Right lobe of liver (tissue), 4 donors: ENCODE data around the gene ABCC2.

Source experiments
- CTCF ChIP-seq, 4 donors: fragments of 200-600 bp in 3 of 4; fragments of 450-650 bp in 1 of 4; IDR thresholded peaks; one replicate each; pipeline versions ENCODE4 v1.5.1 to v1.8.0; 2016 to 2022; ENCODE audit warnings: antibody characterized with exemption in 4 of 4, mild to moderate bottlenecking in 2 of 4
- POLR2A ChIP-seq: fragments of 450-650 bp; IDR thresholded peaks from one replicate; pipeline ENCODE4 v1.6.1; 2017; ENCODE audit warnings: antibody characterized with exemption, mild to moderate bottlenecking
- donor health status: DM: no; HTN: no; CAD: no.
- donor health status: DM: no; HTN: no; CAD: no.
- donor health status: DM: no; HTN: yes; CAD: no.

GRCh38 chr10:99888622-99889021 lies 106.2 kb downstream of the ABCC2 start:
- TF ChIP-seq POLR2A = no peak
- TF ChIP-seq CTCF (IDR thresholded peaks at IDR 0.05) = no peak
